IPS DF 6.9 (cell line): ENCODE data around the gene RAP1A.

Experiments used
- DNase-seq: peaks from one replicate; pipeline ENCODE4 v3.0.0-alpha.2; 2013; ENCODE audit warnings: low read depth, low spot score
- H3K27ac ChIP-seq: one replicate; pipeline ENCODE4 v1.5.1; 2013; ENCODE audit warnings: low read length, control low read depth
- H3K27me3 ChIP-seq: 2 replicates; pipeline ENCODE4 v1.6.1; 2013; ENCODE audit warnings: mild to moderate bottlenecking, low read length; ENCODE audit not compliant: control insufficient read depth, insufficient read depth
- H3K36me3 ChIP-seq: 2 replicates; pipeline ENCODE4 v1.6.1; 2013; ENCODE audit warnings: low read length; ENCODE audit not compliant: control insufficient read depth, insufficient read depth
- H3K4me1 ChIP-seq: 2 replicates; pipeline ENCODE4 v1.6.1; 2013; ENCODE audit warnings: low read length; ENCODE audit not compliant: control insufficient read depth, insufficient read depth
- H3K4me3 ChIP-seq: 2 replicates; pipeline ENCODE4 v1.5.1; 2013; ENCODE audit warnings: mild to moderate bottlenecking, low read length
- H3K9me3 ChIP-seq: 2 replicates; pipeline ENCODE4 v1.6.1; 2013; ENCODE audit warnings: low read length, inconsistent platforms; ENCODE audit not compliant: control insufficient read depth, insufficient read depth
- WGBS: extraction: QIAGEN DNeasy Blood & Tissue Kit; methylation state at CpG from one replicate; pipeline ENCODE4 v1.1.7; 2013; ENCODE audit warnings: mixed read lengths, missing lambda C conversion rate; ENCODE audit not compliant: insufficient read length, insufficient coverage; 5-methylcytosine and 5-hydroxymethylcytosine counted together

The RAP1A gene

GRCh38 chr1:111643696-111644095, 24.1 kb downstream of the RAP1A start:
- Histone ChIP-seq H3K27ac (no peak overlapping the region), H3K4me3 (no peak overlapping the region), H3K4me1 (no peaks in the 10 kb centered on the region), H3K27me3 (no peaks in the 10 kb centered on the region), H3K36me3 (no peaks in the 10 kb centered on the region), H3K9me3 (no peaks in the 10 kb centered on the region)
- WGBS, result no CpG with 5 or more reads among the region's 3 CpGs
- DNase-seq, result no peak

- no peak for DNase-seq
- no CpG with 5 or more reads among the region's 1 CpG for WGBS
- Histone ChIP-seq H3K27me3 (no peaks in the 10 kb centered on the region), H3K4me3 (no peak overlapping the region), H3K9me3 (no peaks in the 10 kb centered on the region), H3K27ac (no peak overlapping the region), H3K4me1 (no peaks in the 10 kb centered on the region), H3K36me3 (no peaks in the 10 kb centered on the region)
These were observed 24.9 kb downstream of the RAP1A start for GRCh38 chr1:111644506-111644905.

- Histone ChIP-seq H3K27me3 (no peaks in the 10 kb centered on the region), H3K4me1 (no peaks in the 10 kb centered on the region), H3K4me3 (no peak overlapping the region), H3K27ac (no peak overlapping the region), H3K36me3 (no peaks in the 10 kb centered on the region), H3K9me3 (no peaks in the 10 kb centered on the region)
- DNase-seq, result no peak
- WGBS, result no CpG with 5 or more reads among the region's 1 CpG
These were observed 28.1 kb downstream of the RAP1A start for GRCh38 chr1:111647736-111648135.

GRCh38 chr1:111648806-111649205, 29.2 kb downstream of the RAP1A start:
- H3K27me3 ChIP-seq, result no peaks in the 10 kb centered on the region
- no peak overlapping the region for H3K27ac ChIP-seq
- WGBS, result no CpG with 5 or more reads among the region's 7 CpGs
- H3K36me3 ChIP-seq, result no peaks in the 10 kb centered on the region
- H3K9me3 ChIP-seq, result no peaks in the 10 kb centered on the region
- H3K4me1 ChIP-seq, result no peaks in the 10 kb centered on the region
- H3K4me3 ChIP-seq, result no peak overlapping the region
- no peak for DNase-seq

GRCh38 chr1:111649227-111649626, 29.6 kb downstream of the RAP1A start:
- no peak for DNase-seq
- Histone ChIP-seq H3K4me3 (no peak overlapping the region), H3K4me1 (no peaks in the 10 kb centered on the region), H3K27ac (no peak overlapping the region), H3K27me3 (no peaks in the 10 kb centered on the region), H3K9me3 (no peaks in the 10 kb centered on the region), H3K36me3 (no peaks in the 10 kb centered on the region)
- WGBS, result no CpG with 5 or more reads among the region's 10 CpGs

- no peak for DNase-seq
- Histone ChIP-seq H3K27ac (no peak overlapping the region), H3K4me1 (no peaks in the 10 kb centered on the region), H3K9me3 (no peaks in the 10 kb centered on the region), H3K4me3 (no peak overlapping the region), H3K36me3 (no peaks in the 10 kb centered on the region), H3K27me3 (no peaks in the 10 kb centered on the region)
- WGBS, result no CpG with 5 or more reads among the region's 1 CpG
These were observed 30.1 kb downstream of the RAP1A start for GRCh38 chr1:111649648-111650047.

GRCh38 chr1:111653709-111654108, 34.1 kb downstream of the RAP1A start:
- Histone ChIP-seq H3K36me3 (no peaks in the 10 kb centered on the region), H3K27ac (no peak overlapping the region), H3K4me1 (no peaks in the 10 kb centered on the region), H3K4me3 (no peak overlapping the region), H3K9me3 (no peaks in the 10 kb centered on the region), H3K27me3 (no peaks in the 10 kb centered on the region)
- WGBS, result no CpG with 5 or more reads among the region's 1 CpG
- DNase-seq, result no peak

GRCh38 chr1:111654839-111655238, 35.2 kb downstream of the RAP1A start:
- H3K9me3 ChIP-seq, result no peaks in the 10 kb centered on the region
- no peaks in the 10 kb centered on the region for H3K36me3 ChIP-seq
- no peaks in the 10 kb centered on the region for H3K4me1 ChIP-seq
- no peaks in the 10 kb centered on the region for H3K27me3 ChIP-seq
- no peak overlapping the region for H3K27ac ChIP-seq
- DNase-seq, result no peak
- no CpG with 5 or more reads among the region's 4 CpGs for WGBS
- H3K4me3 ChIP-seq, result no peak overlapping the region

- 100% methylated on average over 1 of the region's 5 CpGs for WGBS
- Histone ChIP-seq H3K4me3 (no peak overlapping the region), H3K36me3 (no peaks in the 10 kb centered on the region), H3K9me3 (no peaks in the 10 kb centered on the region), H3K27ac (no peak overlapping the region), H3K4me1 (no peaks in the 10 kb centered on the region), H3K27me3 (no peaks in the 10 kb centered on the region)
- DNase-seq, result no peak
These were observed 36.8 kb downstream of the RAP1A start for GRCh38 chr1:111656086-111657017.

GRCh38 chr1:111658622-111659021, 39.0 kb downstream of the RAP1A start:
- Histone ChIP-seq H3K9me3 (no peaks in the 10 kb centered on the region), H3K4me3 (no peak overlapping the region), H3K4me1 (no peaks in the 10 kb centered on the region), H3K27ac (no peak overlapping the region), H3K36me3 (no peaks in the 10 kb centered on the region), H3K27me3 (no peaks in the 10 kb centered on the region)
- no CpG with 5 or more reads among the region's 5 CpGs for WGBS
- no peak for DNase-seq
